GM21576 (cell line): Measurements from ENCODE around the gene MYO1D.
A peak's percentile ranks its signal among the peaks of the same experiment; 100 is the strongest.
"Not testable (repeated sequence)": the region's sequence is repeated elsewhere in the genome, so short reads cannot be mapped to it uniquely, and the experiment has no call there.

ENCODE experiments used
- ATAC-seq: cut with Tn5 transposase; IDR thresholded peaks from one replicate; pipeline ENCODE4 v1.9.1; 2021; ENCODE audit warnings: mild to moderate bottlenecking, moderate library complexity; ENCODE audit not compliant: unreplicated experiment

The MYO1D gene

GRCh38 chr17:32551186-32551955, 325.6 kb downstream of the MYO1D start:
- ATAC-seq = no peak

DNA sequence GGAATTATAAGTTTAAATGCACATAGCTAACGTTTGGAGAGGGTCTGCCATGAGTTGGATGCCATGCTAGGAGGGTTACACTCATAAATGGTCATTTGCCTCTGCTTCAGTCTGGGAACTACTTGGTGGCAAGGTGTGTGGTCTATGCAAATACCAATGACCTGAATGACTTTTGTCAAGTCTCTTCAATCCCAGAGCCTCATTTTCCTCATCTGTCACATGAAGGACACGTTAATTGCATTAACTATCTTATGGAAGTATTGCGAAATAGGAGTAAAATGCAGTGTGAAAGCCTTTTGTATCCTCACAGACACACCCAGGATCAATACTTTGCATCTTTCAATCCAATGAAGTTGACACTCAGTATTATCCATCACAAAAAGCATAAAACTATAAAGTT, 327.4 kb downstream of the MYO1D start:
- ATAC-seq = no peak

DNA sequence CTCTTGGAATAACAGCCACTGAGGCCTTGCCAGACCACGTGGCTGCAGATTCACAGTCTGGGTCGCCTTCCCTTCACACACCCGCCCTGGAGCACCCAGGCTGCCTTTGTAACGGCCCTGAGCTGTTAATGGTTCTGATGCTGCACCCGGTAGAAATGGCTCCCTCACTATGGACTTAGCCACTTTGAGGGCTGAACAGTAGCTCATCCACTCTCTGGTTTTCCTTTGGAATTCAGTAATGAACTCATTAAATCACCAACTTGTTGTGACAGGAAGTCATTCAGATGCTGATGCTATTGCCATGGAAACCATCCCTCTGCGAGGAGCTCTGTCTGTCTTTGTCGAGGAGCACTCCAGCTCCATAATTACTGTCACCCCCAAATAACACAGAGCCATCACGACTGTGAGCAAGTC, 330.9 kb downstream of the MYO1D start:
- no peak for ATAC-seq

- ATAC-seq = no peak
Observed at GRCh38 chr17:32542186-32542585, 334.7 kb downstream of the MYO1D start.

DNA sequence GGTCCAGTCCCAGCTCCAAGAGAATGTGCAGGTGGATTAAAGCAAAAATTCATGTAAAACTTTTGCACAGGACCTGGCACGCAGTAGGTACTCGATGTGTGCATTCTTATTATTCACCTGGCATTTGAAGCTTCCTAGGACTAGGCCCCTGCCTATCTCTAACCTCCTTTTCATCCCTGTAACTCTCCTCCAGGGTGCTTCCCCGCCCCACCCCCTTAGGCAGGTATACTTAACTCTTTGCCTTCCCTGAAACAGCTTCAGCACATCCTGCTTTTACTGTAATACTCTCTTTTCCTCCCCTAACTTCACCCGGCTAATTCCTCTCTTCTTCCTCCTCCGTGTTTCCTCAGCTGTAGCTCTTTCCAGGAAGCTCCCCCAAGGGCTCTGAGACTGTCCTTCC, 335.3 kb downstream of the MYO1D start:
- no peak for ATAC-seq

GRCh38 chr17:32536736-32537643, 339.9 kb downstream of the MYO1D start:
- ATAC-seq = no peak

- no peak for ATAC-seq
Observed at GRCh38 chr17:32533296-32533695, 343.6 kb downstream of the MYO1D start.

DNA sequence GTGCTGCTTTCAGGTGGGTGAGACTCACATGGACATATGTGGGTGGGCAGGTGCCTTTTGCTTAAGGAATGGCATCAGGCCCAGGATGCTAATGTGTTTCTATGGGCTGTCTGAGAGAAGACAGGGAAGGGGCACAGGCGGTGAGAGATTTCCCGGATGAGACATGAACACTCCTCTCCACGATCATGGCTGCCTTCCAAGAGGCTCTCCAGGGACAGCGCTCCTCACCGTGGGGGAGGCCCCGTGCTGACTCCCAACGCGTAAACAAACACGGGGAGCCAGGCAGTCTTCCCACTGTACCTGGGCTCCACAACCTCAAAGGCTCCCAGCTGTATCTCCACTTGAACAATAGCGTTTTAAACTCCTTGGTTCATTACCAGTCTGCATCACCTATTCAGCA, 347.3 kb downstream of the MYO1D start:
- ATAC-seq = no peak

- ATAC-seq = no peak
Observed at GRCh38 chr17:32528825-32529224, 348.1 kb downstream of the MYO1D start.

GRCh38 chr17:32527146-32527545, 349.8 kb downstream of the MYO1D start:
- ATAC-seq = no peak

GRCh38 chr17:32525122-32525521, 351.8 kb downstream of the MYO1D start:
- no peak for ATAC-seq

GRCh38 chr17:32524553-32524880, 352.4 kb downstream of the MYO1D start:
- ATAC-seq = not testable (repeated sequence)

GRCh38 chr17:32523827-32524552, 352.9 kb downstream of the MYO1D start:
- peak; percentile 37 for ATAC-seq

DNA sequence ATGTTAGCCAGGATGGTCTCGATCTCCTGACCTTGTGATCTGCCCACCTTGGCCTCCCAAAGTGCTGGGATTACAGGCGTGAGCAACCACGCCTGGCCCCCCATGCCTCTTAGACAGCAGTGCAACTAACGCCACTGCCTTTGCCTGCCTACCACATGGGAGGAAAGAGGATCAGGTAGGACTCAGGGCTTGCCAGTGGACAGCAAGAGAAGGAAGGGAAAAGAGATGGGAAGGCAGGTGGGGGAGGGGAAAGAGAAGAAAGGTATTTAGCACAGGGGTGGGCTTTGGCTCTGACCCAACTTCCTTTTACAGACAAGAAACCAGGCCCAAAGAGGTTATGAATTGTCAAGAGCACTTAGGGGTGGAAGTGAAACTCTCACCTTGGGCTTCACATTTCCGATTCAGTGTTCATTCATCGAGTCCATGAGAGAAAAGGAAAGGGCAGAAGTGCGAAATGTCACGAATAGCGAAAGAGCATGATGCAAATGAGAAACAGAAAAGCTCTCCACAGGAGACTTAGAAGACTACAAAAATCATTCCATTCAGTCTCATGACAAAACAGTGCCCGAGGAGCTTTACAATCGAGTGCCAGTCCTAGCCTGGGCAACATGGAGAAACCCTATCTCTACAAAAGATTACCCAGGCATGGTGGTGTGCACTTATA, 353.8 kb downstream of the MYO1D start:
- peak; percentile 51 for ATAC-seq

DNA sequence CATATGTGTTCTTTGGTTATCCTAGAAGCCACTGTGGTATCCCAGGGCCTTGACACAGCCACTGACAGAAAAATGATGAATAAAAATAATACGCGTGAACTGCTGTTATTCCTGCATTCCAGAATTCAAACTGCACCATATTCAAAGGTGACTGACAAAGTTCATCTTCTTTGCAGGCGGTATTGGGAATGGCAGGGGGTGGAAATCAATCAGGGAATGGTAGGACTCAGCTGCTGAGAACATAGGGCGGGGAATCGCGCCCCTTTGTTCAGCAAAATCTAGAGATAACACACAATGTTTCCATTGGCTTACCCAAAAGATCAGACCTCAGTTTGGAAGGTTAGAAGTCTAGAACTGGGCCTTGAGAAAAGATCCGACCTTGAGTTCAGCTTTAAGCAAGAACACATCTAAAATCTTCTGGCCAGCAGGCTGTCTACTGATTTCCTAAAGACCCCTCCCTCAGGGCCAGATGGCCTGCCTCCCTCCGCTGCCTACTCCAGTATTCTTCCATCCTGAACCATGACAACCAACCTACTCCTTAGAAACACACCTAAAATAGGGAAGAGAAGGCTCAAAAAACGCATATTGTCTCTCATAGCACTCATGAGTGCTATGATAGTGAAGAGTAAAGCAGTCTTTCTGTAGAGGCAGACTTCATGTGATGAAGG, 356.1 kb downstream of the MYO1D start:
- no peak for ATAC-seq

GRCh38 chr17:32520104-32520701, 356.7 kb downstream of the MYO1D start:
- no peak for ATAC-seq

GRCh38 chr17:32519228-32520103, 357.5 kb downstream of the MYO1D start:
- no peak for ATAC-seq

DNA sequence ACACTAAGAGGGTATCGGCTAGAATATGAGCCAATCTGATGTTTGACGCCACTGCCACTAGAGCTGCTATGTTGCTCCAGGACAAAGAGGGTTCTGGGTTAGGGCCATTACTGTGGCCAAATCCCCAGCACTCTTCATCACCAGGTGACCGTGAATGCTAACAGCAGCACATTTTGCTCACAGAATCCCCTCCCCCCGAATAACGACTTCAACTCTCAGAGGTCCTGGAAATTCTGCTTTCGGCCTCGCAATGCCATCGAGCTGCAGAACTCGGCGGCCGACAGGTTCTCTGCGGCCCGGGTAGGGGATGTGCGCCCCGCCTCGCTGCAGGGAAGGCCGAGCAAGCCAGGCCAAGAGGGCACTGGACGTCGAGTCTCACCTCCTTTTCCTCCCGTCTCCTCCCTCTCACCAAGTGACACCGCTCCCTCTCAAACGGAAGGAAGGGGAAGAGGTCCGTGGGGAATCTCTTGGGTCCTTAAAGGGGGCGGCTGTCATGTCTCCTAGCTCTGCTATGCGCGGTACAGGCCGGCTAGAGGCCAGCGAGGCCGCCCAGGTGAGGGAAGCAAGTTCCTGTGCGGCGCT, 358.2 kb downstream of the MYO1D start:
- no peak for ATAC-seq

- ATAC-seq = no peak
Observed at GRCh38 chr17:32517982-32518381, 358.9 kb downstream of the MYO1D start.
